ENCODE measurements around the gene FBXO30.
A peak's percentile ranks its signal among the peaks of the same experiment; 100 is the strongest.

The FBXO30 gene

GRCh38 chr6:145814501-145815308 is at the start of gene FBXO30:
Gene FBXO30, minus strand, starts transcription at chr6:145814795. Its CDS starts 8,390 bp downstream, at chr6:145806405.
- H3K4me1 ChIP-seq (ENCODE audit: insufficient read depth, low read length): peaks cover 26% of the 10 kb centered on the region
- H3K27ac ChIP-seq (ENCODE audit: low read depth, low read length): peak within 1 kb of the TSS; percentile 97

DNA sequence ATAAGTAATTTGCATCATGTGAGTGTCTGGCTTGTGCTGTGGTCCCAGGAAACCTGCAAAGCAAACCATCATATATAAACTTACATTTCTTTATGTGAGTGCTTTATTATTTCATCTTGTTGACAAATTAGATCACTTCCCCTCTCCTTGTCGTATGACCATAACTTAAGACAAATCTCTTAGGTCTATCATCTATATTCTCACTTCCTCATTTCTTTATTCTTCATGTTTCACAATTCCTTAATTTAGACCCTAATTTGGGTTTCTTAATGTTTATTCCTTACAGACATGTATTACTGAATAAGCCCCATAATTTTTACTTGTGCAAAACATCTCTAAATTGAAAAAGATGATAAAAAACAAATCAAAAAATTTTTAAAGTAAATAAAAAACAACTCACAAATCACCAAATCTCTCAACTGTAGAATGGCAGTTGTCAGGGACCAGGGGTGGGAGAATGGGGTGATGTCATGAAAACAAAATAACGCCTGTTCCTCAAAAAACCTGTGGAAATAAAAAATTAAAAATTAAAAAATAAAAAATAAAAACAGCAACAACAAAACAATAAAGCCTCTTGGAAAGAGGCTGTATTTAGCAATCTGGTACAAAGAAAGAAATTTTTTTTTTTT is 49.5 kb upstream of the FBXO30 start:
- no peaks in the 10 kb centered on the region for H3K36me3 ChIP-seq (ENCODE audit: insufficient read depth, low read length)
- H3K9me3 ChIP-seq (ENCODE audit: low read length): peaks cover 6% of the 10 kb centered on the region
- peaks cover 9% of the 10 kb centered on the region for H3K4me1 ChIP-seq (ENCODE audit: insufficient read depth, low read length)
- H3K27me3 ChIP-seq (ENCODE audit: control insufficient read depth in 1 of 2, insufficient read depth in 2 of 2, low read length in 2 of 2): no peaks in the 10 kb centered on the region
- H3K27ac ChIP-seq (ENCODE audit: low read depth, low read length): no peak overlapping the region
- H3K9ac ChIP-seq (ENCODE audit: low read length): no peak overlapping the region
- no peak overlapping the region for H3K4me3 ChIP-seq (ENCODE audit: low read depth in 1 of 2, low read length in 2 of 2)

More at GRCh38 chr6:145814501-145815308, at the start of gene FBXO30:
- Histone ChIP-seq H3K27me3 (ENCODE audit: control insufficient read depth in 1 of 2, insufficient read depth in 2 of 2, low read length in 2 of 2) (no peaks in the 10 kb centered on the region), H3K4me3 (ENCODE audit: low read depth in 1 of 2, low read length in 2 of 2) (peak within 1 kb of the TSS; percentile 71 to 84), H3K9me3 (ENCODE audit: low read length) (no peaks in the 10 kb centered on the region), H3K9ac (ENCODE audit: low read length) (peak within 1 kb of the TSS; percentile 99), H3K36me3 (ENCODE audit: insufficient read depth, low read length) (no peaks in the 10 kb centered on the region)

DNA sequence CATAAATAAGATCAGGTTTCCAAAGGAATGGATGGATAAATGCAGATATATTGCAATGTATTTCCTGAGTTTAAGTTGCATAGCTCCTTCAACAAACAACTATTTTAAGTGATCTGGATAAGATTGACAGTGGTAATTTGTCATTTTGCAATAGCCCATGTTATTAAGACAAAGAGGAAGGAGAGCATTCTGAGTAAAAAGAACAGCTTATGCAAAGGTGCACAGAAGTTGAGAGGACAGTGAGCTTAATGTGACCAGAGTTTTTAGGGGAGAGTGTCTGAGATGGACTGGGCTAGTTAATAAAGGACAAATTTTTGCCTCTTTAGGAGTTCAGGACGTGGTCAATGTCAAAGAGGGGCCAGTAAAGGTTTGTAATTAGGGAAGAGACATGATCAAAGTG is 48.8 kb upstream of the FBXO30 start:
- Histone ChIP-seq H3K4me1 (ENCODE audit: insufficient read depth, low read length) (peaks cover 9% of the 10 kb centered on the region), H3K36me3 (ENCODE audit: insufficient read depth, low read length) (no peaks in the 10 kb centered on the region), H3K4me3 (ENCODE audit: low read depth in 1 of 2, low read length in 2 of 2) (no peak overlapping the region), H3K27ac (ENCODE audit: low read depth, low read length) (no peak overlapping the region), H3K9ac (ENCODE audit: low read length) (no peak overlapping the region), H3K27me3 (ENCODE audit: control insufficient read depth in 1 of 2, insufficient read depth in 2 of 2, low read length in 2 of 2) (no peaks in the 10 kb centered on the region), H3K9me3 (ENCODE audit: low read length) (peaks cover 6% of the 10 kb centered on the region)

GRCh38 chr6:145860562-145860961 is 46.0 kb upstream of the FBXO30 start:
- H3K4me3 ChIP-seq (ENCODE audit: low read depth in 1 of 2, low read length in 2 of 2): no peak overlapping the region
- H3K9me3 ChIP-seq (ENCODE audit: low read length): peaks cover 6% of the 10 kb centered on the region
- H3K27me3 ChIP-seq (ENCODE audit: control insufficient read depth in 1 of 2, insufficient read depth in 2 of 2, low read length in 2 of 2): no peaks in the 10 kb centered on the region
- H3K27ac ChIP-seq (ENCODE audit: low read depth, low read length): no peak overlapping the region
- H3K9ac ChIP-seq (ENCODE audit: low read length): no peak overlapping the region
- H3K4me1 ChIP-seq (ENCODE audit: insufficient read depth, low read length): no peaks in the 10 kb centered on the region
- no peaks in the 10 kb centered on the region for H3K36me3 ChIP-seq (ENCODE audit: insufficient read depth, low read length)

- Histone ChIP-seq H3K9ac (ENCODE audit: low read length) (no peak overlapping the region), H3K4me3 (ENCODE audit: low read depth in 1 of 2, low read length in 2 of 2) (no peak overlapping the region), H3K36me3 (ENCODE audit: insufficient read depth, low read length) (no peaks in the 10 kb centered on the region), H3K27ac (ENCODE audit: low read depth, low read length) (no peak overlapping the region), H3K27me3 (ENCODE audit: control insufficient read depth in 1 of 2, insufficient read depth in 2 of 2, low read length in 2 of 2) (no peaks in the 10 kb centered on the region), H3K9me3 (ENCODE audit: low read length) (no peaks in the 10 kb centered on the region), H3K4me1 (ENCODE audit: insufficient read depth, low read length) (no peaks in the 10 kb centered on the region)
Observed at GRCh38 chr6:145850671-145851070, 36.1 kb upstream of the FBXO30 start.

DNA sequence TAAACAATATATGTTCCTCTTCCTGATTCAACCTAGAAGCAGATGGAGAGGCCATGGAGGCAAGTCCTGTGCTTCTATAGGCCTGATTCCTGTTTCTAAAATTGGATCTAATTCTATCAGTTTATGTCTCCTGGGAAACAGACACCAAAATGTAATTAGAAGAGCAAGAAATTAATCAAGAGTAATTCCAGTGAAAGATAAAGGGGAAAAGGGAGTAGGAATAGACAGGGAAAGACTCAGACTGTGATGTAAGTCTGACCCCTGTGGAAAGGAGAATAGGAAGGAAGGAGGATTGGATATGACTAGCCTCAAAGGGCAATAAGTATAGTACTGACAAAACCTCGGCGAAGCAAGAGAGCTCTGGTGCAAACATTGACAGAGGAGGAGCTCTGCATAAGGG is 33.9 kb upstream of the FBXO30 start:
- H3K9me3 ChIP-seq (ENCODE audit: low read length): no peaks in the 10 kb centered on the region
- no peak overlapping the region for H3K4me3 ChIP-seq (ENCODE audit: low read depth in 1 of 2, low read length in 2 of 2)
- H3K27me3 ChIP-seq (ENCODE audit: control insufficient read depth in 1 of 2, insufficient read depth in 2 of 2, low read length in 2 of 2): no peaks in the 10 kb centered on the region
- H3K36me3 ChIP-seq (ENCODE audit: insufficient read depth, low read length): no peaks in the 10 kb centered on the region
- no peak overlapping the region for H3K9ac ChIP-seq (ENCODE audit: low read length)
- peaks cover 14% of the 10 kb centered on the region for H3K4me1 ChIP-seq (ENCODE audit: insufficient read depth, low read length)
- no peak overlapping the region for H3K27ac ChIP-seq (ENCODE audit: low read depth, low read length)

DNA sequence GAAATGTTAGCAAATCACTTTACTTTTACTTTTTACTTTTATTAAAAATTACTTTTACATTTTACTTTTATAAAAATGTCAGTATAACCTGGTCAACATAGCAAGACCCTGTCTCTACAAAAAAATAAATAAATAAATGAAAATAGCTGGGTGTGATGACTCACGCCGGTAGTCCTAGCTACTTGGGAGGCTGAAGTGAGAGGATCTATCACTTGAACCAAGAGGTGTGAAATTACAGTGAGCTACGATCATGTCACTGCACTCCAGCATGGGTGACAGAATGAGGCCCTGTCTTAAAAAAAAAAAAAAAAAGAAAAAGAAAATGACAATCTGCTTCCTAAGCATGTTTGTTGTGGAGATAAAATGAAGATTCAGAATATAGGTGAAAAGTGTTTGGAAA is 31.0 kb upstream of the FBXO30 start:
- Histone ChIP-seq H3K36me3 (ENCODE audit: insufficient read depth, low read length) (no peaks in the 10 kb centered on the region), H3K4me1 (ENCODE audit: insufficient read depth, low read length) (peaks cover 35% of the 10 kb centered on the region), H3K9ac (ENCODE audit: low read length) (no peak overlapping the region), H3K27ac (ENCODE audit: low read depth, low read length) (no peak overlapping the region), H3K9me3 (ENCODE audit: low read length) (no peaks in the 10 kb centered on the region), H3K4me3 (ENCODE audit: low read depth in 1 of 2, low read length in 2 of 2) (no peak overlapping the region), H3K27me3 (ENCODE audit: control insufficient read depth in 1 of 2, insufficient read depth in 2 of 2, low read length in 2 of 2) (no peaks in the 10 kb centered on the region)

- Histone ChIP-seq H3K4me3 (ENCODE audit: low read depth in 1 of 2, low read length in 2 of 2) (no peak overlapping the region), H3K27me3 (ENCODE audit: control insufficient read depth in 1 of 2, insufficient read depth in 2 of 2, low read length in 2 of 2) (no peaks in the 10 kb centered on the region), H3K4me1 (ENCODE audit: insufficient read depth, low read length) (peaks cover 35% of the 10 kb centered on the region), H3K27ac (ENCODE audit: low read depth, low read length) (no peak overlapping the region), H3K9ac (ENCODE audit: low read length) (no peak overlapping the region), H3K36me3 (ENCODE audit: insufficient read depth, low read length) (no peaks in the 10 kb centered on the region), H3K9me3 (ENCODE audit: low read length) (no peaks in the 10 kb centered on the region)
Observed at GRCh38 chr6:145844933-145845540, 30.4 kb upstream of the FBXO30 start.

- Histone ChIP-seq H3K27ac (ENCODE audit: low read depth, low read length) (peak overlapping the region; percentile 75), H3K36me3 (ENCODE audit: insufficient read depth, low read length) (no peaks in the 10 kb centered on the region), H3K27me3 (ENCODE audit: control insufficient read depth in 1 of 2, insufficient read depth in 2 of 2, low read length in 2 of 2) (no peaks in the 10 kb centered on the region), H3K9ac (ENCODE audit: low read length) (no peak overlapping the region), H3K4me1 (ENCODE audit: insufficient read depth, low read length) (peaks cover 35% of the 10 kb centered on the region), H3K4me3 (ENCODE audit: low read depth in 1 of 2, low read length in 2 of 2) (no peak overlapping the region), H3K9me3 (ENCODE audit: low read length) (no peaks in the 10 kb centered on the region)
Observed at GRCh38 chr6:145842693-145843546, 28.3 kb upstream of the FBXO30 start.

GRCh38 chr6:145841668-145842067 is 27.1 kb upstream of the FBXO30 start:
- no peak overlapping the region for H3K9ac ChIP-seq (ENCODE audit: low read length)
- no peak overlapping the region for H3K4me3 ChIP-seq (ENCODE audit: low read depth in 1 of 2, low read length in 2 of 2)
- peaks cover 35% of the 10 kb centered on the region for H3K4me1 ChIP-seq (ENCODE audit: insufficient read depth, low read length)
- no peaks in the 10 kb centered on the region for H3K36me3 ChIP-seq (ENCODE audit: insufficient read depth, low read length)
- no peaks in the 10 kb centered on the region for H3K27me3 ChIP-seq (ENCODE audit: control insufficient read depth in 1 of 2, insufficient read depth in 2 of 2, low read length in 2 of 2)
- H3K27ac ChIP-seq (ENCODE audit: low read depth, low read length): peak overlapping the region; percentile 75
- no peaks in the 10 kb centered on the region for H3K9me3 ChIP-seq (ENCODE audit: low read length)

DNA sequence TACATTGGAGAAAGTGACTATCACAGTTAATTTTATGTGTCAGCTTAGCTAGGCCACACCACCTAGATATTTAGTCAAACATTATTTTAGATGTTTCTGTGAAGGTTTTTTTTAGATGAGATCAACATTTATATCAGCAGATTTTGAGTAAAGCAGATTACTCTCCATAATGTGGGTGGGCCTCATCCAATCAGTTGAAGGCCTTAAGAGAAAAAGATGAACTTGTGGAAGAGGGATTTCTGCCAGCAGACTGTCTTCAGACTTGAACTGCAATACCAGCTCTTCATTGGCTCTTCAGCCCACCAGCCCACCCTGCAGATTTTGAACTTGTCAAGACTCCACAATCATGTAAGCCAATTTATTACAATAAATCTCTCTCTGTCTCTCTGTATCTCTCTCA is 25.1 kb upstream of the FBXO30 start:
- Histone ChIP-seq H3K27ac (ENCODE audit: low read depth, low read length) (no peak overlapping the region), H3K9me3 (ENCODE audit: low read length) (no peaks in the 10 kb centered on the region), H3K9ac (ENCODE audit: low read length) (no peak overlapping the region), H3K4me1 (ENCODE audit: insufficient read depth, low read length) (peaks cover 29% of the 10 kb centered on the region), H3K4me3 (ENCODE audit: low read depth in 1 of 2, low read length in 2 of 2) (no peak overlapping the region), H3K27me3 (ENCODE audit: control insufficient read depth in 1 of 2, insufficient read depth in 2 of 2, low read length in 2 of 2) (no peaks in the 10 kb centered on the region), H3K36me3 (ENCODE audit: insufficient read depth, low read length) (no peaks in the 10 kb centered on the region)

All from muscle layer of colon (tissue), 2 donors.